ENCODE measurements around the gene USP10.

USP10 gene

DNA sequence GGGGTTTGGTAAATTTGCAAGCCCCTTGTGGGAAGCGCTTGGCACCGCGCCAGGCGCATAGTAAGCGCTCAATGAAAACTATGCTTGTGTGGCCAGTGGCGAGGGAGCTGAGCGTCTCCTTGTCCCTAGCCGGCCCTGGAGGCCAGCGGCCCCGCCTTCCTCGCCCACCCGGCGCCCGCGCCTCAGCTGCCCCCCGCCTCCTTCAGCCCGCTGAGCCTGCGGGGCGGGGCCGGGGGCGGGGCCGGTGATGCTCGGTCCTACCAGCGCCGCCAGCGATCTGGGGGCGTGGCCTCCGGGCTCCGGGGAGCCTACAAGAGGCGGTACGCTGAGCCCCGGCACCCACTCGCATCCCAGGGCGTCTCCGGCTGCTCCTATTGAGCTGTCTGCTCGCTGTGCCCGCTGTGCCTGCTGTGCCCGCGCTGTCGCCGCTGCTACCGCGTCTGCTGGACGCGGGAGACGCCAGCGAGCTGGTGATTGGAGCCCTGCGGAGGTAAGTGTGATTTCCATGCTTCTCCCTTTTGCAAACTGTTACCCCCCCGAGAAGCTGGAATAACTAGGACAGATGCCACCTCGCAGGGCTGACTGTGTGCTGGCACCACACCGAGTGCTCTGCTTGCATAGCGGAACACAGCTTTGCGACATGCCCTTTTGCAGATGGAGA lies 120.0 kb downstream of the USP10 start, which contains the start of gene CRISPLD2:
CRISPLD2 (plus strand) TSS at position 342 of the 661 bp plus-strand sequence. CDS start 18,511 bp downstream, outside the sequence.
- peak; percentile 73 to 87 for DNase-seq (ENCODE audit: low read depth in 1 of 2, low spot score in 1 of 2)

DNA sequence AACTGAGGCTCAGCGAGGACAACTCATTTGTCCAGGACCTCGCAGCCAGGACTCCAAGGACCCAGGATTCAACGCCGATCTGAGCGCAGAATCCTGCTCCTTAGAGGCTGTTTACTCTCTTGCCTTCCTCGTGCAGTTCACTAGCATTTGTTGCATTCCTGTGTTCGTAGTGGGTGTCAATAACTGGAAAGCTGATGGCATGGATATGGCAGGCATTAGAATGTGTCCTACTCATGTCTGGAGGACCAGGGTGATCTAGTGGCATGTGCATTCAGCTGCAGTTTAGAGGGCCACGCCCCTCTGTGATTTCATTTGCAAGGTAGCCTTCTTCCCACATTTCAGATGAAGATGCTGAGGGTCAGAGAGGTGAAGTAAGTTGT lies 120.5 kb downstream of the USP10 start:
- no peak for DNase-seq (ENCODE audit: low read depth in 1 of 2, low spot score in 1 of 2)

DNA sequence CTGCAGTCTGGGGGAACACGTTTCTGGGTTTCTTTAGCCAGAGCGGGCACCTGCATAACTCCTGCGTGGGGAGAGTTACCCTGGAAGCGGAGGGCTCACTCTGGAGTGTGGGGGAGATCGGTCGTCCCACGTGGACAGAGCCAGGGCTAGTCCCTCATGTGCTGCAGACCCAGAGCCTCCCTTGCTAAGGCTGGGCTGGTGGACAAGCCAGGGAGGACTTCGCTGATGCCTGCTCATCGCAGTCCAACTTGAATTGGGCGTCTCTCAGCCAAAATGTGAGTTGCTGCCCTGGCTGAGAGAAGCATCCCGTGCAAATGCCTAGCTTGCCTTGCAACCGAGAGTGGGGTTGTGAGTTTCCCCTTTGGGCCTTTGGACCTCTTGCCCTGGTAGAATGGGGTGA lies 121.0 kb downstream of the USP10 start:
- no peak for DNase-seq (ENCODE audit: low read depth in 1 of 2, low spot score in 1 of 2)

- DNase-seq (ENCODE audit: low read depth in 1 of 2, low spot score in 1 of 2), result no peak
Measured at GRCh38 chr16:84821179-84821578, 121.4 kb downstream of the USP10 start.

GRCh38 chr16:84821728-84822689 lies 122.2 kb downstream of the USP10 start:
- no peak for DNase-seq (ENCODE audit: low read depth in 1 of 2, low spot score in 1 of 2)

DNA sequence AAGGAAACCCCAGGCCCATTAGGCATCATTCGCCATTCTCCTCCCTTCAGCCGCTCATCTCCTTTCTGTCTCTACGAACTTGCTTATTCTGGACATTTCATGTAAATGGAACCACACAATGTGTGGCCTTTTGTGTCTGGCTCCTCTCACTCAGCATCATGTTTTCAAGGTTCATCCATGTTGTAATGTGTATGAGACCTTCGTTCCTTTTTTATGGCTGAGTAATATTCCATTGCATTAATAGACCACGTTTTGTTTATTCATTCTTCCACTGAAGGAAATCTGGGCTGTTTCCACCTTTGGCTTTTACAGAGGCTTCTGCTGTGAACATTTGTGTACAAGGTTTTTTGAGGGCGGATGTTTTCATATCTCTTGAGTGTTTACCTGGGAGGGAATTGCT lies 123.2 kb downstream of the USP10 start:
- DNase-seq (ENCODE audit: low read depth in 1 of 2, low spot score in 1 of 2), result no peak

- no peak for DNase-seq (ENCODE audit: low read depth in 1 of 2, low spot score in 1 of 2)
Measured at GRCh38 chr16:84823484-84823883, 123.7 kb downstream of the USP10 start.

- no peak for DNase-seq (ENCODE audit: low read depth in 1 of 2, low spot score in 1 of 2)
Measured at GRCh38 chr16:84823926-84824325, 124.1 kb downstream of the USP10 start.

- no peak for DNase-seq (ENCODE audit: low read depth in 1 of 2, low spot score in 1 of 2)
Measured at GRCh38 chr16:84825896-84826557, 126.2 kb downstream of the USP10 start.

GRCh38 chr16:84826558-84826941 lies 126.8 kb downstream of the USP10 start:
- DNase-seq (ENCODE audit: low read depth in 1 of 2, low spot score in 1 of 2), result no peak

DNA sequence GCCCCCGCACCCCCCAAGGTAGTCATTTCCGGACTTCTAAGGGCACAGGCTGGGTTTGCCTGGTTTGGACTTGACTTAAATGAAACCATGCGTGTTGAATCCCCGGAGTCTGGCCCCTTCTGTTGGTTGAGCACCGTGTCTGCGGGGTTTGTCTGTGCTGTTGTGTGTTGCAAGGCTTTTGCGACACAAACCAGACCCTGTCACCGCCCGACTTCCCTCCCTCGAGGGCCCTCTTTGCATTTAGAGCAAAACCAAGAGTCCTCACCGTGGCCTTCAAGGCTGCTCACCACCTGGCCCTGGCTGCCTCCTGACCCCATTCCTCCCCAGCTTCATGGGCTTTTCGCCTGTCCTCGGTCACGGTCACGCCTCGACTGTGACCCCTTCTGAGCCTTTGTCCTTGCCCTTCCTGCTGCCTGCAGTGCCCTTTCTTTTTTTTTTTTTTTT lies 127.4 kb downstream of the USP10 start:
- no peak for DNase-seq (ENCODE audit: low read depth in 1 of 2, low spot score in 1 of 2)

GRCh38 chr16:84827897-84828296 lies 128.1 kb downstream of the USP10 start:
- DNase-seq (ENCODE audit: low read depth in 1 of 2, low spot score in 1 of 2), result no peak

GRCh38 chr16:84828322-84828721 lies 128.5 kb downstream of the USP10 start:
- DNase-seq (ENCODE audit: low read depth in 1 of 2, low spot score in 1 of 2), result no peak

Measured in stimulated activated CD4-positive, alpha-beta T cell treated with anti-CD3 and anti-CD28 coated beads, Interleukin-15, amount 100 ng/mL, for 1 hour (primary cell).